GM20431 (cell line): ENCODE data around the gene DBP.

Experiments
- in situ Hi-C: fragments of 300-500 bp; cut with MseI, MboI; formaldehyde crosslinking; loops from one replicate; pipeline ENCODE4 v1.15.0; 2020; ENCODE audit warnings: low sequenced_read_pairs; ENCODE audit not compliant: unreplicated experiment

Gene DBP

GRCh38 chr19:48629599-48630295 lies 7.4 kb downstream of the DBP start:
- in situ Hi-C loops = no loop called here

- in situ Hi-C loops = no loop called here
Measured at GRCh38 chr19:48629297-48629598, 7.9 kb downstream of the DBP start.

GRCh38 chr19:48628486-48629296 lies 8.5 kb downstream of the DBP start:
- in situ Hi-C loops = no loop called here

- in situ Hi-C loops = no loop called here
Measured at GRCh38 chr19:48627865-48628314, 9.3 kb downstream of the DBP start.

- in situ Hi-C loops = no loop called here
Measured at GRCh38 chr19:48627201-48627864, 9.8 kb downstream of the DBP start.

GRCh38 chr19:48625891-48626327 lies 11.3 kb downstream of the DBP start:
- in situ Hi-C loops = no loop called here

GRCh38 chr19:48624791-48625723 lies 12.1 kb downstream of the DBP start:
- in situ Hi-C loops = no loop called here

GRCh38 chr19:48624067-48624594 lies 13.0 kb downstream of the DBP start:
- in situ Hi-C loops = no loop called here

GRCh38 chr19:48623556-48624066 lies 13.6 kb downstream of the DBP start:
- in situ Hi-C loops = no loop called here

- in situ Hi-C loops = no loop called here
Measured at GRCh38 chr19:48619692-48620585, 17.2 kb downstream of the DBP start.

- in situ Hi-C loops = no loop called here
Measured at GRCh38 chr19:48618916-48619691, 18.1 kb downstream of the DBP start, which contains the start of the genes RPL18 and SPHK2. Gene RPL18 (minus strand): TSS chr19:48619178. CDS start chr19:48619143, 35 bp downstream. Gene SPHK2 (plus strand): TSS chr19:48619506. CDS start chr19:48620515, 1,009 bp downstream.

GRCh38 chr19:48618278-48618915 lies 18.8 kb downstream of the DBP start:
- in situ Hi-C loops = no loop called here

- in situ Hi-C loops = no loop called here
Measured at GRCh38 chr19:48617146-48617937, 19.8 kb downstream of the DBP start.

GRCh38 chr19:48616491-48617056 lies 20.6 kb downstream of the DBP start:
- in situ Hi-C loops = no loop called here

- in situ Hi-C loops = no loop called here
Measured at GRCh38 chr19:48616041-48616436, 21.1 kb downstream of the DBP start.
